B cell (primary cell): ENCODE measurements around the gene SPTBN2. TPM values are rescaled to one million over a fixed set of nuclear protein-coding genes. Genes with fewer than 3 reads are reported as not detected.
A peak's percentile ranks its signal among the peaks of the same experiment; 100 is the strongest.

ENCODE experiments used
- ATAC-seq: fragments of 200-7000 bp; cut with Tn5 transposase; one replicate; pipeline ENCODE4 v1.10.0; 2021; ENCODE audit warnings: low read depth, mild to moderate bottlenecking, moderate number of reproducible peaks, moderate library complexity
- CTCF ChIA-PET: fragments of 350-600 bp; sonication (Branson Sonifier 250); formaldehyde crosslinking; loops from one replicate; lab custom pipeline; 2021; ENCODE audit warnings: antibody characterized with exemption, inconsistent platforms; lab: Charles Lee
- POLR2A ChIA-PET: fragments of 350-600 bp; sonication (Branson Sonifier 250); formaldehyde crosslinking; loops from one replicate; lab custom pipeline; 2021; ENCODE audit warnings: antibody characterized with exemption; lab: Charles Lee
- DNase-seq: peaks from one replicate; pipeline ENCODE4 v3.0.0; 2013
- H2AFZ ChIP-seq: 2 replicates; pipeline ENCODE4 v1.6.1; 2012; ENCODE audit warnings: mild to moderate bottlenecking, low read depth, low read length; ENCODE audit not compliant: insufficient read depth, poor library complexity, severe bottlenecking
- H3K27ac ChIP-seq, 2 donors: 1 replicate in 1 of 2; 2 replicates in 1 of 2; pipeline ENCODE4 v1.5.1; 2012 to 2013; ENCODE audit warnings: low read length in 2 of 2, mild to moderate bottlenecking in 2 of 2, moderate library complexity in 1 of 2
- H3K27me3 ChIP-seq, 4 experiments: fragments of 200-600 bp in 1 of 4; sonication (generic) in 1 of 4; replicated peaks in 1 of 4; 1 replicate in 2 of 4; 2 replicates in 2 of 4; pipeline versions ENCODE4 v1.6.1 to v1.7.0; 2013 to 2016; ENCODE audit warnings: low read length in 3 of 4, mild to moderate bottlenecking in 2 of 4, mixed read lengths in 1 of 4, moderate library complexity in 1 of 4; ENCODE audit not compliant: insufficient read depth in 4 of 4, control insufficient read depth in 3 of 4; ENCODE audit errors: control extremely low read depth in 1 of 4
- H3K36me3 ChIP-seq, 2 experiments: replicated peaks in 1 of 2; 1 replicate in 1 of 2; 2 replicates in 1 of 2; pipeline versions ENCODE4 v1.6.1 to v1.7.1; 2013; ENCODE audit warnings: low read length in 1 of 2; ENCODE audit not compliant: insufficient read depth in 2 of 2, control insufficient read depth in 1 of 2; ENCODE audit errors: control extremely low read depth in 1 of 2, extremely low read depth in 1 of 2
- H3K4me1 ChIP-seq, 2 donors: fragments of 200-600 bp in 1 of 2; sonication (generic) in 1 of 2; 1 replicate in 1 of 2; 2 replicates in 1 of 2; pipeline versions ENCODE4 v1.5.1 to v1.6.1; 2013 to 2017; ENCODE audit warnings: low read length in 2 of 2; ENCODE audit not compliant: control insufficient read depth in 2 of 2, insufficient read depth in 2 of 2
- H3K4me2 ChIP-seq: replicated peaks from 2 replicates; pipeline ENCODE3; 2012; ENCODE audit warnings: mild to moderate bottlenecking, low read depth, low read length; ENCODE audit not compliant: poor library complexity, severe bottlenecking
- H3K4me3 ChIP-seq, 5 experiments: fragments of 200-600 bp in 1 of 5; sonication (generic) in 1 of 5; 1 replicate in 3 of 5; 2 replicates in 2 of 5; pipeline versions ENCODE4 v1.5.1 to v1.7.0; 2011 to 2016; ENCODE audit warnings: low read length in 4 of 5, mild to moderate bottlenecking in 4 of 5, low read depth in 2 of 5, control low read depth in 1 of 5, moderate library complexity in 1 of 5; ENCODE audit not compliant: insufficient read depth in 1 of 5; ENCODE audit errors: control extremely low read depth in 1 of 5, extremely low read depth in 1 of 5
- H3K79me2 ChIP-seq: fragments of 200-600 bp; sonication (generic); one replicate; pipeline ENCODE4 v1.6.0; 2016; ENCODE audit warnings: low read length; ENCODE audit not compliant: control insufficient read depth, insufficient read depth
- H3K9ac ChIP-seq: fragments of 200-600 bp; sonication (generic); 2 replicates; pipeline ENCODE4 v1.6.1; 2017; ENCODE audit warnings: mild to moderate bottlenecking, low read length, moderate library complexity
- H3K9me3 ChIP-seq, 3 donors: one replicate each; pipeline versions ENCODE4 v1.6.1 to v1.7.1; 2013; ENCODE audit warnings: low read length in 2 of 3; ENCODE audit not compliant: control insufficient read depth in 2 of 3, insufficient read depth in 1 of 3; ENCODE audit errors: control extremely low read depth in 1 of 3
- H4K20me1 ChIP-seq: 2 replicates; pipeline ENCODE4 v1.6.0; 2012; ENCODE audit warnings: mild to moderate bottlenecking, low read length; ENCODE audit not compliant: insufficient read depth, control insufficient read depth, poor library complexity, severe bottlenecking
- H3K27ac Mint-ChIP-seq: one replicate; pipeline ENCODE4 v1.8.0; 2021; ENCODE audit warnings: mixed read lengths
- H3K27me3 Mint-ChIP-seq: one replicate; pipeline ENCODE4 v1.8.0; 2021; ENCODE audit warnings: mixed read lengths
- H3K4me1 Mint-ChIP-seq: one replicate; pipeline ENCODE4 v1.8.0; 2021; ENCODE audit warnings: mixed read lengths
- H3K4me3 Mint-ChIP-seq: one replicate; pipeline ENCODE4 v1.8.0; 2021; ENCODE audit warnings: mixed read lengths
- H3K9me3 Mint-ChIP-seq: one replicate; pipeline ENCODE4 v1.8.0; 2022; ENCODE audit warnings: mixed read lengths; ENCODE audit not compliant: insufficient read depth
- EZH2 ChIP-seq: IDR thresholded peaks from 2 replicates; pipeline ENCODE4 v1.6.1; 2012; ENCODE audit warnings: borderline replicate concordance, low read depth, mild to moderate bottlenecking, moderate library complexity, low read length; ENCODE audit not compliant: insufficient read depth, poor library complexity, severe bottlenecking
- WGBS: methylation state at CpG from one replicate; pipeline ENCODE4 v1.1.5; 2013; ENCODE audit warnings: missing lambda C conversion rate; ENCODE audit not compliant: insufficient coverage; 5-methylcytosine and 5-hydroxymethylcytosine counted together
- intact Hi-C: fragments of 100-400 bp; cut with micrococcal nuclease; formaldehyde crosslinking; loops from one replicate; pipeline ENCODE4 v1.10.0; 2022
- polyA plus RNA-seq: library from polyadenylated mRNA; depleted of rRNA; stranded (reverse); fragments of >200 nt; gene quantifications from 2 replicates; pipeline ENCODE4 v1.2.3, GENCODE V29; 2012
- total RNA-seq, 2 donors: library from RNA; stranded (reverse); fragments of 120-200 nt in 1 of 2; gene quantifications; 1 replicate in 1 of 2; 2 replicates in 1 of 2; pipeline versions ENCODE4 v1.2.3 to v1.2.4, GENCODE V29; 2013 to 2022
- TF ChIP-seq, protein P1 (sequence below): fragments of 200-600 bp; IDR thresholded peaks from one replicate; pipeline ENCODE4 v1.8.0; 2022; ENCODE audit warnings: antibody characterized with exemption, mild to moderate bottlenecking

Gene SPTBN2
- total and polyA plus RNA-seq, 2 donors (not counting 1 experiment from before 2014, with no cell fraction given): 0.67 to 1.2 TPM

- Mint-ChIP-seq H3K4me3 (peak overlapping the region; percentile 99), H3K4me1 (peaks cover 33% of the 10 kb centered on the region), H3K27me3 (no peaks in the 10 kb centered on the region), H3K27ac (peak overlapping the region; percentile 99), H3K9me3 (no peaks in the 10 kb centered on the region)
- Histone ChIP-seq H2AFZ (peak overlapping the region; percentile 96), H3K9ac (peak overlapping the region; percentile 89), H4K20me1 (peaks cover 17% of the 10 kb centered on the region), H3K4me2 (peak overlapping the region; percentile 97), H3K9me3 (no peaks in the 10 kb centered on the region), H3K36me3 (no peaks in the 10 kb centered on the region), H3K79me2 (peaks cover 53% of the 10 kb centered on the region), H3K4me3 (peak overlapping the region; percentile 86 to 95 (median 89)), H3K27ac (peak overlapping the region; percentile 91 to 99), H3K27me3 (no peaks in the 10 kb centered on the region), H3K4me1 (peaks cover 24 to 35% of the 10 kb centered on the region in 2 donors)
- DNase-seq (no peak), ATAC-seq (no peak)
- ChIA-PET POLR2A (interaction anchor here (0.5 to 3.1 kb wide), 23 partner anchors 12 to 269 kb away, joined by 3 to 49 read pairs (median 8); partner anchors contain the start of genes CCDC87, CCS, DPP3 and MRPL11), CTCF (interaction anchor here (0.6 to 8.0 kb wide), 24 partner anchors 17 to 291 kb away, joined by 3 to 301 read pairs (median 14); partner anchors contain the start of genes ACTN3, BBS1, CCDC87 and CCS)
- TF ChIP-seq EZH2: no peak
- TF ChIP-seq, protein P1, sequence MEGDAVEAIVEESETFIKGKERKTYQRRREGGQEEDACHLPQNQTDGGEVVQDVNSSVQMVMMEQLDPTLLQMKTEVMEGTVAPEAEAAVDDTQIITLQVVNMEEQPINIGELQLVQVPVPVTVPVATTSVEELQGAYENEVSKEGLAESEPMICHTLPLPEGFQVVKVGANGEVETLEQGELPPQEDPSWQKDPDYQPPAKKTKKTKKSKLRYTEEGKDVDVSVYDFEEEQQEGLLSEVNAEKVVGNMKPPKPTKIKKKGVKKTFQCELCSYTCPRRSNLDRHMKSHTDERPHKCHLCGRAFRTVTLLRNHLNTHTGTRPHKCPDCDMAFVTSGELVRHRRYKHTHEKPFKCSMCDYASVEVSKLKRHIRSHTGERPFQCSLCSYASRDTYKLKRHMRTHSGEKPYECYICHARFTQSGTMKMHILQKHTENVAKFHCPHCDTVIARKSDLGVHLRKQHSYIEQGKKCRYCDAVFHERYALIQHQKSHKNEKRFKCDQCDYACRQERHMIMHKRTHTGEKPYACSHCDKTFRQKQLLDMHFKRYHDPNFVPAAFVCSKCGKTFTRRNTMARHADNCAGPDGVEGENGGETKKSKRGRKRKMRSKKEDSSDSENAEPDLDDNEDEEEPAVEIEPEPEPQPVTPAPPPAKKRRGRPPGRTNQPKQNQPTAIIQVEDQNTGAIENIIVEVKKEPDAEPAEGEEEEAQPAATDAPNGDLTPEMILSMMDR: no peak
- intact Hi-C loops: loop anchor here (1.0 to 5.0 kb wide), 4 partner anchors 18 to 210 kb away; partner anchors contain the start of genes PELI3, RBM14 and RBM4
- 8% methylated on average over 20 of the region's 27 CpGs for whole genome bisulfite sequencing
These were observed 52.0 kb downstream of the SPTBN2 start for GRCh38 chr11:66676931-66677598.
